Caco-2 (cell line): ENCODE data around the gene PDE9A. TPM values are rescaled to one million over a fixed set of nuclear protein-coding genes. Genes with fewer than 3 reads are reported as not detected.

Experiments used
- BruUV-seq: library from RNA; stranded (reverse); fragments of 400-500 nt; replicated peaks from 2 replicates; lab custom pipeline; 2021; lab: Mats Ljungman, UMichigan
- CTCF ChIA-PET: fragments of 300-600 bp; sonication (Branson Sonifier 250); formaldehyde crosslinking; loops from one replicate; lab custom pipeline; 2022; ENCODE audit warnings: antibody characterized with exemption; lab: Charles Lee
- POLR2A ChIA-PET: fragments of 300-600 bp; sonication (Branson Sonifier 250); formaldehyde crosslinking; loops from one replicate; lab custom pipeline; 2022; ENCODE audit warnings: antibody characterized with exemption; lab: Charles Lee
- DNase-seq, 2 experiments: peaks; one replicate each; pipeline versions ENCODE4 v3.0.0 to v3.0.0-alpha.2; 2020 to 2022
- H3K27me3 ChIP-seq: replicated peaks from 2 replicates; pipeline ENCODE4 v1.6.0; 2011; ENCODE audit warnings: low read length; ENCODE audit not compliant: control insufficient read depth, insufficient read depth
- H3K36me3 ChIP-seq: 2 replicates; pipeline ENCODE4 v1.5.1; 2011; ENCODE audit warnings: low read length; ENCODE audit not compliant: control insufficient read depth, insufficient read depth
- H3K4me1 ChIP-seq: fragments of 250-450 bp; sonication (Bioruptor Pico); 2 replicates; pipeline ENCODE4 v1.5.1; 2020; ENCODE audit warnings: mild to moderate bottlenecking
- H3K4me3 ChIP-seq: 2 replicates; pipeline ENCODE4 v1.5.1; 2011; ENCODE audit warnings: low read depth, mild to moderate bottlenecking, control low read depth, low read length
- H3K9me3 ChIP-seq: fragments of 250-450 bp; sonication (Bioruptor Pico); 2 replicates; pipeline ENCODE4 v1.5.1; 2020; ENCODE audit warnings: mild to moderate bottlenecking, moderate library complexity
- H3K27ac Mint-ChIP-seq: one replicate; pipeline ENCODE4 v1.8.0; 2022; ENCODE audit warnings: mixed read lengths; ENCODE audit not compliant: unreplicated experiment
- H3K27me3 Mint-ChIP-seq: one replicate; pipeline ENCODE4 v1.8.0; 2022; ENCODE audit warnings: mixed read lengths; ENCODE audit not compliant: insufficient read depth, unreplicated experiment
- H3K36me3 Mint-ChIP-seq: one replicate; pipeline ENCODE4 v1.8.0; 2022; ENCODE audit warnings: mild to moderate bottlenecking, mixed read lengths; ENCODE audit not compliant: insufficient read depth, unreplicated experiment
- H3K4me1 Mint-ChIP-seq: one replicate; pipeline ENCODE4 v1.8.0; 2022; ENCODE audit warnings: low read depth, mixed read lengths; ENCODE audit not compliant: unreplicated experiment
- H3K4me3 Mint-ChIP-seq: one replicate; pipeline ENCODE4 v1.8.0; 2022; ENCODE audit warnings: mild to moderate bottlenecking, moderate library complexity, mixed read lengths; ENCODE audit not compliant: unreplicated experiment
- H3K9me3 Mint-ChIP-seq: one replicate; pipeline ENCODE4 v1.8.0; 2022; ENCODE audit warnings: mixed read lengths; ENCODE audit not compliant: unreplicated experiment
- CTCF ChIP-seq, 2 experiments: fragments of 200-600 bp in 1 of 2; IDR thresholded peaks; 1 replicate in 1 of 2; 2 replicates in 1 of 2; pipeline versions ENCODE4 v1.5.1 to v1.8.0; 2011 to 2022; ENCODE audit warnings: antibody characterized with exemption in 1 of 2, control low read depth in 1 of 2, inconsistent platforms in 1 of 2, low read depth in 1 of 2, low read length in 1 of 2, mild to moderate bottlenecking in 1 of 2, moderate library complexity in 1 of 2; ENCODE audit not compliant: insufficient read depth in 1 of 2, severe bottlenecking in 1 of 2, unreplicated experiment in 1 of 2
- intact Hi-C: fragments of 100-400 bp; cut with micrococcal nuclease; formaldehyde crosslinking; loops from one replicate; pipeline ENCODE4 v1.10.0; 2022; ENCODE audit not compliant: unreplicated experiment
- total RNA-seq: library from RNA; stranded (reverse); gene quantifications from 2 replicates; pipeline ENCODE4 v1.2.3, GENCODE V29; 2022

The PDE9A gene
- total RNA-seq, 1 experiment from 2014 or later, result 9.7 TPM

GRCh38 chr21:42621166-42621818 is 32.1 kb upstream of the PDE9A start:
- Histone ChIP-seq H3K9me3 (no peaks in the 10 kb centered on the region), H3K4me3 (no peak overlapping the region), H3K36me3 (no peaks in the 10 kb centered on the region), H3K4me1 (peaks cover 29% of the 10 kb centered on the region), H3K27me3 (no peaks in the 10 kb centered on the region)
- ChIA-PET CTCF (interaction anchor here (1.4 kb wide), 1 partner anchor 33 kb away, joined by 3 read pairs; no protein-coding TSS in a partner anchor), POLR2A (no interaction called here)
- H3K4me1 Mint-ChIP-seq, result peaks cover 14% of the 10 kb centered on the region
- H3K36me3 Mint-ChIP-seq, result no peaks in the 10 kb centered on the region
- no peaks in the 10 kb centered on the region for H3K9me3 Mint-ChIP-seq
- no peak overlapping the region for H3K27ac Mint-ChIP-seq
- no peaks in the 10 kb centered on the region for H3K27me3 Mint-ChIP-seq
- DNase-seq, result no peak
- no peak overlapping the region for H3K4me3 Mint-ChIP-seq
- no TSS peak for BruUV-seq
- no peak for TF ChIP-seq CTCF (IDR thresholded peaks at IDR 0.05; ENCODE audit: insufficient read depth in 1 of 2, low read depth in 1 of 2, low read length in 1 of 2, severe bottlenecking in 1 of 2, unreplicated experiment in 1 of 2)
- intact Hi-C loops, result no loop called here

- H3K27me3 Mint-ChIP-seq, result no peaks in the 10 kb centered on the region
- H3K36me3 Mint-ChIP-seq, result no peaks in the 10 kb centered on the region
- H3K4me3 ChIP-seq, result no peak overlapping the region
- no TSS peak for BruUV-seq
- intact Hi-C loops, result no loop called here
- no peaks in the 10 kb centered on the region for H3K9me3 Mint-ChIP-seq
- H3K9me3 ChIP-seq, result no peaks in the 10 kb centered on the region
- H3K4me3 Mint-ChIP-seq, result no peak overlapping the region
- DNase-seq, result no peak
- H3K4me1 Mint-ChIP-seq, result peaks cover 14% of the 10 kb centered on the region
- ChIA-PET POLR2A (no interaction called here), CTCF (interaction anchor here (1.4 kb wide), 1 partner anchor 32 kb away, joined by 3 read pairs; no protein-coding TSS in a partner anchor)
- peaks cover 27% of the 10 kb centered on the region for H3K4me1 ChIP-seq
- TF ChIP-seq CTCF (IDR thresholded peaks at IDR 0.05; ENCODE audit: insufficient read depth in 1 of 2, low read depth in 1 of 2, low read length in 1 of 2, severe bottlenecking in 1 of 2, unreplicated experiment in 1 of 2), result no peak
- H3K36me3 ChIP-seq, result no peaks in the 10 kb centered on the region
- H3K27ac Mint-ChIP-seq, result no peak overlapping the region
- H3K27me3 ChIP-seq, result no peaks in the 10 kb centered on the region
These were observed 31.6 kb upstream of the PDE9A start for GRCh38 chr21:42621819-42622177.

GRCh38 chr21:42622284-42622683 is 31.1 kb upstream of the PDE9A start:
- H3K9me3 ChIP-seq, result no peaks in the 10 kb centered on the region
- BruUV-seq, result no TSS peak
- Mint-ChIP-seq H3K27ac (no peak overlapping the region), H3K27me3 (no peaks in the 10 kb centered on the region), H3K4me3 (no peak overlapping the region), H3K36me3 (no peaks in the 10 kb centered on the region), H3K4me1 (peaks cover 14% of the 10 kb centered on the region), H3K9me3 (no peaks in the 10 kb centered on the region)
- H3K36me3 ChIP-seq, result no peaks in the 10 kb centered on the region
- peaks cover 22% of the 10 kb centered on the region for H3K4me1 ChIP-seq
- no peak overlapping the region for H3K4me3 ChIP-seq
- ChIA-PET POLR2A (no interaction called here), CTCF (interaction anchor here (1.4 kb wide), 1 partner anchor 32 kb away, joined by 3 read pairs; no protein-coding TSS in a partner anchor)
- intact Hi-C loops, result no loop called here
- H3K27me3 ChIP-seq, result no peaks in the 10 kb centered on the region
- TF ChIP-seq CTCF (IDR thresholded peaks at IDR 0.05; ENCODE audit: insufficient read depth in 1 of 2, low read depth in 1 of 2, low read length in 1 of 2, severe bottlenecking in 1 of 2, unreplicated experiment in 1 of 2), result no peak
- no peak for DNase-seq
